ENCODE measurements around the gene KLKB1.

DNA sequence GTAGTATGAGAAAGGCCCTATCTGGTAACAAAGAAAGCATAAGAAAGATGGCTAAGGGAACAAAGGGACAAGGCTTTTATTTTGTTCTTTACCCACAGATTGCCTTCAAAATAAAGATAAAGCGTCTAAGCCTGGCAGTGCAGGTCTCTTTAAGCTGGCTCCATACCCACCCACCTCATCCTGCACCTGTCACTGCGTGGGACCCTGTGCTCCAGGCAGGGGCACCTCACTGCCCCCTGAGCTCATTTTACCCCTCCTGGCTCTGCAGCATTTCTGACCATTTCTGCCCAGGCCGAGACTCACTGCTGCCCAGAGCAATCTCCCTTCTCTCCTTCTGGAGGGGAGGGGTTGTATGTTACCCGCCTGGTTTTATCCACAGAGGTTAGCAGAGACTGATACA is 37.7 kb upstream of the KLKB1 start:
- TF ChIP-seq, protein P1, sequence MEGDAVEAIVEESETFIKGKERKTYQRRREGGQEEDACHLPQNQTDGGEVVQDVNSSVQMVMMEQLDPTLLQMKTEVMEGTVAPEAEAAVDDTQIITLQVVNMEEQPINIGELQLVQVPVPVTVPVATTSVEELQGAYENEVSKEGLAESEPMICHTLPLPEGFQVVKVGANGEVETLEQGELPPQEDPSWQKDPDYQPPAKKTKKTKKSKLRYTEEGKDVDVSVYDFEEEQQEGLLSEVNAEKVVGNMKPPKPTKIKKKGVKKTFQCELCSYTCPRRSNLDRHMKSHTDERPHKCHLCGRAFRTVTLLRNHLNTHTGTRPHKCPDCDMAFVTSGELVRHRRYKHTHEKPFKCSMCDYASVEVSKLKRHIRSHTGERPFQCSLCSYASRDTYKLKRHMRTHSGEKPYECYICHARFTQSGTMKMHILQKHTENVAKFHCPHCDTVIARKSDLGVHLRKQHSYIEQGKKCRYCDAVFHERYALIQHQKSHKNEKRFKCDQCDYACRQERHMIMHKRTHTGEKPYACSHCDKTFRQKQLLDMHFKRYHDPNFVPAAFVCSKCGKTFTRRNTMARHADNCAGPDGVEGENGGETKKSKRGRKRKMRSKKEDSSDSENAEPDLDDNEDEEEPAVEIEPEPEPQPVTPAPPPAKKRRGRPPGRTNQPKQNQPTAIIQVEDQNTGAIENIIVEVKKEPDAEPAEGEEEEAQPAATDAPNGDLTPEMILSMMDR (IDR thresholded peaks at IDR 0.05; ENCODE audit: insufficient read depth, low read depth, low read length): no peak
- TF ChIP-seq EZH2 (IDR thresholded peaks at IDR 0.05; ENCODE audit: insufficient read depth, low read length): no peak

All from astrocyte (in vitro differentiated cells and primary cell).